Measurements from ENCODE around the gene PKIB. TPM values are rescaled to one million over a fixed set of nuclear protein-coding genes. Genes with fewer than 3 reads are reported as not detected.

PKIB gene, protein sequence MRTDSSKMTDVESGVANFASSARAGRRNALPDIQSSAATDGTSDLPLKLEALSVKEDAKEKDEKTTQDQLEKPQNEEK
- 0.87 and 1.1 TPM in 2 replicates for total RNA-seq

GRCh38 chr6:122609881-122610689 is at the start of gene PKIB:
PKIB (plus strand) TSS chr6:122610405; CDS start chr6:122717795, 107,390 bp downstream.

Other genes starting within 250 kb of the PKIB start
- gene HSF2, start 210.8 kb upstream of the PKIB start, total RNA-seq = 7.7 and 8.7 TPM in 2 replicates
- gene SERINC1, start 138.6 kb upstream of the PKIB start, total RNA-seq = 44.9 and 61.5 TPM in 2 replicates
- gene FABP7, start 169.3 kb downstream of the PKIB start, total RNA-seq = not detected in 2 replicates
- gene SMPDL3A, start 178.9 kb downstream of the PKIB start, total RNA-seq = 2.5 and 6.1 TPM in 2 replicates